Progenitor cell of endocrine pancreas (in vitro differentiated cells): Measurements from ENCODE around the gene NPNT. TPM values are rescaled to one million over a fixed set of nuclear protein-coding genes. Genes with fewer than 3 reads are reported as not detected.

ENCODE experiments used
- DNase-seq: peaks from one replicate; pipeline ENCODE4 v3.0.0; 2021; ENCODE audit warnings: low spot score; ENCODE audit not compliant: unreplicated experiment
- H3K27ac Mint-ChIP-seq: 2 replicates; pipeline ENCODE4 v1.8.0; 2021; ENCODE audit warnings: mild to moderate bottlenecking, moderate library complexity, mixed read lengths
- H3K27me3 Mint-ChIP-seq: 2 replicates; pipeline ENCODE4 v1.8.0; 2021; ENCODE audit warnings: mixed read lengths
- H3K36me3 Mint-ChIP-seq: 2 replicates; pipeline ENCODE4 v1.8.0; 2022; ENCODE audit warnings: mixed read lengths; ENCODE audit not compliant: insufficient read depth
- H3K4me1 Mint-ChIP-seq: 2 replicates; pipeline ENCODE4 v1.8.0; 2021; ENCODE audit warnings: low read depth, mixed read lengths
- H3K4me3 Mint-ChIP-seq: 2 replicates; pipeline ENCODE4 v1.8.0; 2021; ENCODE audit warnings: low read depth, mild to moderate bottlenecking, moderate library complexity, mixed read lengths
- H3K9me3 Mint-ChIP-seq: 2 replicates; pipeline ENCODE4 v1.8.0; 2021; ENCODE audit warnings: low read depth, mixed read lengths
- CTCF ChIP-seq: fragments of 200-600 bp; sonication (generic); IDR thresholded peaks from one replicate; pipeline ENCODE4 v1.5.0; 2021; ENCODE audit warnings: antibody characterized with exemption, mild to moderate bottlenecking; ENCODE audit not compliant: unreplicated experiment
- total RNA-seq: library from RNA; stranded (reverse); gene quantifications from 2 replicates; pipeline ENCODE4 v1.2.1, GENCODE V29; 2021

NPNT gene
- total RNA-seq, 1 donor from 2014 or later = 7.6 TPM

- H3K27me3 Mint-ChIP-seq = no peaks in the 10 kb centered on the region
- H3K9me3 Mint-ChIP-seq = no peaks in the 10 kb centered on the region
- TF ChIP-seq CTCF = no peak
- no peak overlapping the region for H3K4me3 Mint-ChIP-seq
- no peak overlapping the region for H3K27ac Mint-ChIP-seq
- H3K4me1 Mint-ChIP-seq = peaks cover 2% of the 10 kb centered on the region
- H3K36me3 Mint-ChIP-seq = no peaks in the 10 kb centered on the region
- DNase-seq = no peak
Observed at GRCh38 chr4:105921301-105921700, 26.0 kb downstream of the NPNT start.

- no peaks in the 10 kb centered on the region for H3K36me3 Mint-ChIP-seq
- no peaks in the 10 kb centered on the region for H3K9me3 Mint-ChIP-seq
- H3K4me3 Mint-ChIP-seq = no peak overlapping the region
- no peak for TF ChIP-seq CTCF
- H3K27me3 Mint-ChIP-seq = no peaks in the 10 kb centered on the region
- DNase-seq = no peak
- peaks cover 2% of the 10 kb centered on the region for H3K4me1 Mint-ChIP-seq
- no peak overlapping the region for H3K27ac Mint-ChIP-seq
Observed at GRCh38 chr4:105923497-105924238, 28.4 kb downstream of the NPNT start.

- no peak for DNase-seq
- Mint-ChIP-seq H3K36me3 (no peaks in the 10 kb centered on the region), H3K4me3 (no peak overlapping the region), H3K4me1 (peaks cover 2% of the 10 kb centered on the region), H3K27ac (no peak overlapping the region), H3K27me3 (no peaks in the 10 kb centered on the region), H3K9me3 (no peaks in the 10 kb centered on the region)
- no peak for TF ChIP-seq CTCF
Observed at GRCh38 chr4:105924341-105924740, 29.1 kb downstream of the NPNT start.

GRCh38 chr4:105930698-105931097, 35.4 kb downstream of the NPNT start:
- H3K36me3 Mint-ChIP-seq = no peaks in the 10 kb centered on the region
- DNase-seq = no peak
- no peak for TF ChIP-seq CTCF
- H3K9me3 Mint-ChIP-seq = no peaks in the 10 kb centered on the region
- H3K27ac Mint-ChIP-seq = no peak overlapping the region
- no peak overlapping the region for H3K4me3 Mint-ChIP-seq
- H3K27me3 Mint-ChIP-seq = no peaks in the 10 kb centered on the region
- H3K4me1 Mint-ChIP-seq = no peaks in the 10 kb centered on the region

- no peak overlapping the region for H3K27ac Mint-ChIP-seq
Observed at GRCh38 chr4:105933083-105933482, 37.8 kb downstream of the NPNT start.

More at GRCh38 chr4:105933083-105933482, 37.8 kb downstream of the NPNT start:
- DNase-seq = no peak
- H3K27me3 Mint-ChIP-seq = no peaks in the 10 kb centered on the region
- no peaks in the 10 kb centered on the region for H3K36me3 Mint-ChIP-seq
- TF ChIP-seq CTCF = no peak
- H3K4me3 Mint-ChIP-seq = no peak overlapping the region
- no peaks in the 10 kb centered on the region for H3K4me1 Mint-ChIP-seq
- no peaks in the 10 kb centered on the region for H3K9me3 Mint-ChIP-seq
